CD4-positive, CD25-positive, alpha-beta regulatory T cell (primary cell): ENCODE data around the gene MARCHF10. TPM values are rescaled to one million over a fixed set of nuclear protein-coding genes. Genes with fewer than 3 reads are reported as not detected.

Experiments used
- ATAC-seq, 2 donors: fragments of 150-1000 bp; cut with Tn5 transposase; one replicate each; pipeline ENCODE4 v1.10.0; 2021; ENCODE audit warnings: low read depth in 2 of 2, moderate number of reproducible peaks in 2 of 2, moderate library complexity in 1 of 2
- DNase-seq, 3 donors: peaks; one replicate each; pipeline versions ENCODE4 v3.0.0 to v3.0.0-alpha.2; 2012 to 2022; ENCODE audit warnings: mixed read lengths in 1 of 3
- H3K27ac ChIP-seq: one replicate; pipeline ENCODE4 v1.7.0; 2013; ENCODE audit warnings: mild to moderate bottlenecking, low read length; ENCODE audit not compliant: insufficient read depth, poor library complexity, severe bottlenecking
- H3K27me3 ChIP-seq: one replicate; pipeline ENCODE4 v1.7.0; 2013; ENCODE audit warnings: low read length; ENCODE audit not compliant: control insufficient read depth, insufficient read depth
- H3K36me3 ChIP-seq: one replicate; pipeline ENCODE4 v1.7.0; 2013; ENCODE audit warnings: mild to moderate bottlenecking, low read length, moderate library complexity; ENCODE audit not compliant: control insufficient read depth, insufficient read depth
- H3K4me1 ChIP-seq: 2 replicates; pipeline ENCODE4 v1.7.0; 2013; ENCODE audit warnings: mild to moderate bottlenecking, low read length; ENCODE audit not compliant: insufficient read depth, control insufficient read depth, poor library complexity, severe bottlenecking
- H3K4me3 ChIP-seq: one replicate; pipeline ENCODE4 v1.7.0; 2013; ENCODE audit warnings: low read depth, mild to moderate bottlenecking, low read length, moderate library complexity
- H3K9me3 ChIP-seq, 2 experiments: 1 replicate in 1 of 2; 2 replicates in 1 of 2; pipeline ENCODE4 v1.7.0; 2013; ENCODE audit warnings: low read length in 2 of 2, mild to moderate bottlenecking in 1 of 2, moderate library complexity in 1 of 2; ENCODE audit not compliant: control insufficient read depth in 2 of 2
- H3K27ac Mint-ChIP-seq, 3 donors: one replicate each; pipeline ENCODE4 v1.8.0; 2020 to 2022; ENCODE audit warnings: mild to moderate bottlenecking in 3 of 3, mixed read lengths in 3 of 3, moderate library complexity in 2 of 3
- H3K27me3 Mint-ChIP-seq: one replicate; pipeline ENCODE4 v1.8.0; 2022; ENCODE audit warnings: mild to moderate bottlenecking, mixed read lengths
- H3K36me3 Mint-ChIP-seq: one replicate; pipeline ENCODE4 v1.8.0; 2020; ENCODE audit warnings: mixed read lengths
- H3K4me1 Mint-ChIP-seq, 4 donors: one replicate each; pipeline ENCODE4 v1.8.0; 2020 to 2022; ENCODE audit warnings: mixed read lengths in 4 of 4, mild to moderate bottlenecking in 1 of 4
- H3K4me3 Mint-ChIP-seq, 4 donors: one replicate each; pipeline ENCODE4 v1.8.0; 2020 to 2022; ENCODE audit warnings: mild to moderate bottlenecking in 4 of 4, mixed read lengths in 4 of 4, moderate library complexity in 3 of 4
- H3K9me3 Mint-ChIP-seq, 7 donors: one replicate each; pipeline ENCODE4 v1.8.0; 2020 to 2022; ENCODE audit warnings: mixed read lengths in 7 of 7, mild to moderate bottlenecking in 3 of 7, moderate library complexity in 2 of 7
- polyA plus RNA-seq, 4 donors: library from polyadenylated mRNA; unstranded; fragments of 300-500 nt; fragmentation: Illumina TruSeq; gene quantifications; one replicate each; pipeline ENCODE4 v1.2.3, GENCODE V29; 2021
- total RNA-seq: library from RNA; stranded (reverse); gene quantifications from one replicate; pipeline ENCODE4 v1.2.3, GENCODE V29; 2022

Gene MARCHF10
- total and polyA plus RNA-seq, 5 donors from 2014 or later = 0.12 to 0.48 (median 0.18) TPM; not detected in 2

- Mint-ChIP-seq H3K36me3 (no peaks in the 10 kb centered on the region), H3K4me3 (no peak overlapping the region), H3K27me3 (peaks cover 17% of the 10 kb centered on the region), H3K9me3 (no peaks in the 10 kb centered on the region), H3K4me1 (no peaks in the 10 kb centered on the region), H3K27ac (no peak overlapping the region)
- Histone ChIP-seq H3K27ac (no peak overlapping the region), H3K4me1 (no peaks in the 10 kb centered on the region), H3K4me3 (no peak overlapping the region), H3K27me3 (no peaks in the 10 kb centered on the region), H3K9me3 (no peaks in the 10 kb centered on the region), H3K36me3 (no peaks in the 10 kb centered on the region)
- ATAC-seq (no peak), DNase-seq (no peak)
These were observed 50.6 kb downstream of the MARCHF10 start for GRCh38 chr17:62757500-62757951.

DNA sequence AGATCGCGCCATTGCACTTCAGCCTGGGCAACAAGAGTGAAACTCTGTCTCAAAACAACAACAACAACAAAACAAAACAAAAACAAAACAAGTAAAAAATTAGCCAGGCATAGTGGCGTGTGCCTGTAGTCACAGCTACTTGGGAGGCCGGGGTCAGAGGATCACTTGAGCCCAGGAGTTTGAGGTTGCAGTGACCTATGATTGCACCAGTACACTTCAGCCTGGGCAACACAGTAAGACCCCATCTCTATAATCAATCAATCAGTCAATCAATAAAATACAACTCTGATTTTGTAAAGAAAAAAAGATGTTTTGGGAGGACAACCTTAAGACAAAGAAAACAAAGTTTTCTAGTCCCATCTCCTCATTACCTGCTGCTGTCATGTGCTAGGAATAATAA lies 51.9 kb downstream of the MARCHF10 start:
- H3K36me3 Mint-ChIP-seq = no peaks in the 10 kb centered on the region
- Histone ChIP-seq H3K4me3 (no peak overlapping the region), H3K27ac (no peak overlapping the region), H3K9me3 (no peaks in the 10 kb centered on the region), H3K36me3 (no peaks in the 10 kb centered on the region), H3K4me1 (no peaks in the 10 kb centered on the region), H3K27me3 (no peaks in the 10 kb centered on the region)
- H3K27me3 Mint-ChIP-seq = peaks cover 17% of the 10 kb centered on the region
- no peak overlapping the region for H3K27ac Mint-ChIP-seq
- no peak overlapping the region for H3K4me3 Mint-ChIP-seq
- no peaks in the 10 kb centered on the region for H3K4me1 Mint-ChIP-seq
- no peaks in the 10 kb centered on the region for H3K9me3 Mint-ChIP-seq
- DNase-seq (no peak), ATAC-seq (no peak)

GRCh38 chr17:62755141-62755851 lies 52.8 kb downstream of the MARCHF10 start:
- Histone ChIP-seq H3K9me3 (no peaks in the 10 kb centered on the region), H3K27ac (no peak overlapping the region), H3K4me1 (no peaks in the 10 kb centered on the region), H3K36me3 (no peaks in the 10 kb centered on the region), H3K27me3 (no peaks in the 10 kb centered on the region), H3K4me3 (no peak overlapping the region)
- Mint-ChIP-seq H3K4me1 (no peaks in the 10 kb centered on the region), H3K9me3 (no peaks in the 10 kb centered on the region), H3K4me3 (no peak overlapping the region), H3K27me3 (peaks cover 15% of the 10 kb centered on the region), H3K27ac (no peak overlapping the region), H3K36me3 (no peaks in the 10 kb centered on the region)
- DNase-seq (no peak), ATAC-seq (no peak)

DNA sequence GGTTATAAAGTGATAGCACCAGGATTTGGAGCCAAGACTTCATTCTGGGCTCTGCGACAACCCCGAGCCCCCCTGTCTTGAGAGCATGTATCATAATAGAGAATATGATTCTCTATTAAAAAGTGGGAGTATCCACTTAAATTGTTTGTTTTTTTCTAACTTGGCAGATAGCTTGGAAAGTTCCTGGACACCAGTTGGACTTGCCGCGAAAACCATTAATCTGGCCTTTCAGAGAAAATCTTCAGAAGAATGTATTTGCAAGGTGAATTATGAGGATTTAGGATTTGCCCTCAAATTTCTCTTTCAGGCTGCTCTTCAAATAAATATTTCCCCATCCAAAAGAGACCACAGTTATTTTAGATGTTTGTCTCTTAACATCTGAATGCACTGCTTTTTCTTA lies 53.5 kb downstream of the MARCHF10 start:
- Mint-ChIP-seq H3K27me3 (peaks cover 10% of the 10 kb centered on the region), H3K9me3 (no peaks in the 10 kb centered on the region), H3K4me1 (no peaks in the 10 kb centered on the region), H3K36me3 (no peaks in the 10 kb centered on the region), H3K27ac (no peak overlapping the region), H3K4me3 (no peak overlapping the region)
- DNase-seq (no peak), ATAC-seq (no peak)
- Histone ChIP-seq H3K4me3 (no peak overlapping the region), H3K27ac (no peak overlapping the region), H3K27me3 (no peaks in the 10 kb centered on the region), H3K36me3 (no peaks in the 10 kb centered on the region), H3K9me3 (no peaks in the 10 kb centered on the region), H3K4me1 (no peaks in the 10 kb centered on the region)

GRCh38 chr17:62753562-62753961 lies 54.6 kb downstream of the MARCHF10 start:
- Histone ChIP-seq H3K9me3 (no peaks in the 10 kb centered on the region), H3K27me3 (no peaks in the 10 kb centered on the region), H3K4me1 (no peaks in the 10 kb centered on the region), H3K27ac (no peak overlapping the region), H3K36me3 (no peaks in the 10 kb centered on the region), H3K4me3 (no peak overlapping the region)
- Mint-ChIP-seq H3K27ac (no peak overlapping the region), H3K4me1 (no peaks in the 10 kb centered on the region), H3K4me3 (no peak overlapping the region), H3K9me3 (no peaks in the 10 kb centered on the region), H3K27me3 (peaks cover 2% of the 10 kb centered on the region), H3K36me3 (no peaks in the 10 kb centered on the region)
- ATAC-seq (no peak), DNase-seq (no peak)

DNA sequence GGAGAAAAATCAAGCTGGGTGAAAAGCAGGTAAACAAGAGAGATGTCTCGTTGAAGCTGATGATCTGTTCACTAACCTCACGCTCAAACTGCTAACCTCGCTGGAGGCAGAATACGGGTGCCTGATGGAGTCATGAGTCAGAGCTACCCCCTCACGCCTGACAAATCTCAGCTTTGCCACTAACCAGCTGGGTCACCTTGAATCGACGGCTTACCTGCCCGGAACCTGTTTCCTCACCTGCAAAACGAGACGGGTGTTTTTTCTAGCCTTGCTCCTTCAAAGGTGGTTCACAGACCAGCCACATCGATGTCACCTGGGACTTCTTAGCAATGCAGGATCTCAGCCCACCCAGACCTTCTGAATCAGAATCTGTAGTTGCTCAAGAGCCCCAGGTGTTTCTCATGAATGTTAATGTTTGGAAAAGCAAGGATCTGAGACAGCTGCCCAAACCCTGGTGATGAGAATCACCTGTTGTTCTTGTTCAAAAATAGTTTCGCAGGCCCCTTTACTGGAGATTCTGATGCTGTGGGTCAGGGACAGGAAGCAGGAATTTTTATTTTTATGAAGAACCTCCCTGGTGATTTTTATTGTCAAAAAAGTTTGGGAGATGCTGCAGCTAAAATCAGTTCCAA lies 56.9 kb downstream of the MARCHF10 start:
- Histone ChIP-seq H3K27ac (no peak overlapping the region), H3K36me3 (no peaks in the 10 kb centered on the region), H3K4me1 (no peaks in the 10 kb centered on the region), H3K4me3 (no peak overlapping the region), H3K9me3 (no peaks in the 10 kb centered on the region), H3K27me3 (no peaks in the 10 kb centered on the region)
- H3K27ac Mint-ChIP-seq = no peak overlapping the region
- no peaks in the 10 kb centered on the region for H3K4me1 Mint-ChIP-seq
- no peaks in the 10 kb centered on the region for H3K9me3 Mint-ChIP-seq
- H3K27me3 Mint-ChIP-seq = peaks cover 1% of the 10 kb centered on the region
- ATAC-seq (no peak), DNase-seq (no peak)
- no peaks in the 10 kb centered on the region for H3K36me3 Mint-ChIP-seq
- H3K4me3 Mint-ChIP-seq = no peak overlapping the region

- peaks cover 7% of the 10 kb centered on the region for H3K27me3 Mint-ChIP-seq
- no peak for ATAC-seq
- no peak overlapping the region for H3K4me3 Mint-ChIP-seq
- Histone ChIP-seq H3K9me3 (no peaks in the 10 kb centered on the region), H3K4me1 (no peaks in the 10 kb centered on the region), H3K27me3 (no peaks in the 10 kb centered on the region), H3K4me3 (no peak overlapping the region), H3K36me3 (no peaks in the 10 kb centered on the region), H3K27ac (no peak overlapping the region)
- no peaks in the 10 kb centered on the region for H3K36me3 Mint-ChIP-seq
- DNase-seq = no peak
- no peak overlapping the region for H3K27ac Mint-ChIP-seq
- H3K9me3 Mint-ChIP-seq = no peaks in the 10 kb centered on the region
- H3K4me1 Mint-ChIP-seq = no peaks in the 10 kb centered on the region
These were observed 57.5 kb downstream of the MARCHF10 start for GRCh38 chr17:62750631-62751051.

DNA sequence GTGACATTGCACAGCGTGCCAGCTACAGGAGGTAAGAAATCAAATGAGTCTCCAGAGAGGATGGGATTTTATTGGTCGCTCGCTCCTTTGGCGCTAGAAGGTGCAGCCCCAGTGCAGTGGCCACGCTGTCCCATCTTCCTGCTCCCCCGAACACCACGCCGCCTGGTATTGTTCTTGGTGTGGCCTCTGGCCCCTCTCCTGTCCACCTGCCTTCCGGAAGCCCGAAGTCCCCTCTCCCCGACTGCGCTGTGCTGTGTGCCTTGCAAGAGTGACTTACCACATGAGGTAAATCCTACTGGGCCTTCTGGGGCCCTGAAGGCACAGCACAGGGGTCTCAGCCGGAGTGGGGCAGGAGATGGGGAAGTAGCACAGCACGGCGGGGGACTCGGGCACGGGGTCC lies 58.2 kb downstream of the MARCHF10 start:
- Mint-ChIP-seq H3K27me3 (peaks cover 7% of the 10 kb centered on the region), H3K27ac (no peak overlapping the region), H3K4me1 (no peaks in the 10 kb centered on the region), H3K9me3 (no peaks in the 10 kb centered on the region), H3K36me3 (no peaks in the 10 kb centered on the region), H3K4me3 (no peak overlapping the region)
- ATAC-seq = no peak
- no peak for DNase-seq
- Histone ChIP-seq H3K27ac (no peak overlapping the region), H3K27me3 (no peaks in the 10 kb centered on the region), H3K36me3 (no peaks in the 10 kb centered on the region), H3K4me3 (no peak overlapping the region), H3K4me1 (no peaks in the 10 kb centered on the region), H3K9me3 (no peaks in the 10 kb centered on the region)
